HUES6 (cell line): ENCODE results near the gene POLR3H.

ENCODE experiments used
- H3K27ac ChIP-seq: 2 replicates; pipeline ENCODE4 v1.7.0; 2013; ENCODE audit warnings: low read depth, mild to moderate bottlenecking, low read length, inconsistent platforms
- H3K27me3 ChIP-seq: 2 replicates; pipeline ENCODE4 v1.6.1; 2013; ENCODE audit warnings: low read length; ENCODE audit not compliant: control insufficient read depth, insufficient read depth
- H3K36me3 ChIP-seq: 2 replicates; pipeline ENCODE4 v1.6.1; 2013; ENCODE audit warnings: low read length; ENCODE audit not compliant: control insufficient read depth, insufficient read depth
- H3K4me1 ChIP-seq: 2 replicates; pipeline ENCODE4 v1.6.1; 2013; ENCODE audit warnings: low read length; ENCODE audit not compliant: control insufficient read depth, insufficient read depth
- H3K4me3 ChIP-seq: 2 replicates; pipeline ENCODE4 v1.5.1; 2013; ENCODE audit warnings: low read depth, low read length
- H3K9ac ChIP-seq: one replicate; pipeline ENCODE4 v1.6.1; 2013; ENCODE audit warnings: mild to moderate bottlenecking, low read length
- H3K9me3 ChIP-seq: 2 replicates; pipeline ENCODE4 v1.6.1; 2013; ENCODE audit warnings: low read depth, low read length; ENCODE audit not compliant: control insufficient read depth, insufficient read depth

Gene POLR3H

GRCh38 chr22:41526226-41526829 is 17.9 kb downstream of the POLR3H start:
- no peak overlapping the region for H3K9ac ChIP-seq
- H3K9me3 ChIP-seq, result no peaks in the 10 kb centered on the region
- H3K27me3 ChIP-seq, result no peaks in the 10 kb centered on the region
- H3K27ac ChIP-seq, result no peak overlapping the region
- peaks cover 81% of the 10 kb centered on the region for H3K36me3 ChIP-seq
- H3K4me3 ChIP-seq, result no peak overlapping the region
- H3K4me1 ChIP-seq, result no peaks in the 10 kb centered on the region

- no peak overlapping the region for H3K27ac ChIP-seq
- no peak overlapping the region for H3K4me3 ChIP-seq
- no peak overlapping the region for H3K9ac ChIP-seq
- H3K9me3 ChIP-seq, result no peaks in the 10 kb centered on the region
- H3K4me1 ChIP-seq, result no peaks in the 10 kb centered on the region
- no peaks in the 10 kb centered on the region for H3K27me3 ChIP-seq
- H3K36me3 ChIP-seq, result peaks cover 75% of the 10 kb centered on the region
Measured at GRCh38 chr22:41525450-41526225, 18.6 kb downstream of the POLR3H start.

GRCh38 chr22:41524809-41525449 is 19.3 kb downstream of the POLR3H start:
- Histone ChIP-seq H3K9me3 (no peaks in the 10 kb centered on the region), H3K4me3 (no peak overlapping the region), H3K4me1 (no peaks in the 10 kb centered on the region), H3K27ac (no peak overlapping the region), H3K36me3 (peaks cover 67% of the 10 kb centered on the region), H3K9ac (no peak overlapping the region), H3K27me3 (no peaks in the 10 kb centered on the region)

- Histone ChIP-seq H3K4me3 (no peak overlapping the region), H3K27me3 (no peaks in the 10 kb centered on the region), H3K36me3 (peaks cover 63% of the 10 kb centered on the region), H3K9me3 (no peaks in the 10 kb centered on the region), H3K4me1 (no peaks in the 10 kb centered on the region), H3K9ac (no peak overlapping the region), H3K27ac (no peak overlapping the region)
Measured at GRCh38 chr22:41524251-41524661, 20.0 kb downstream of the POLR3H start.

GRCh38 chr22:41523464-41524221 is 20.6 kb downstream of the POLR3H start:
- Histone ChIP-seq H3K9me3 (no peaks in the 10 kb centered on the region), H3K4me3 (no peak overlapping the region), H3K27ac (no peak overlapping the region), H3K9ac (no peak overlapping the region), H3K36me3 (peaks cover 63% of the 10 kb centered on the region), H3K4me1 (no peaks in the 10 kb centered on the region), H3K27me3 (no peaks in the 10 kb centered on the region)

- Histone ChIP-seq H3K27ac (no peak overlapping the region), H3K36me3 (peaks cover 62% of the 10 kb centered on the region), H3K9ac (no peak overlapping the region), H3K4me3 (no peak overlapping the region), H3K4me1 (no peaks in the 10 kb centered on the region), H3K9me3 (no peaks in the 10 kb centered on the region), H3K27me3 (no peaks in the 10 kb centered on the region)
Measured at GRCh38 chr22:41522813-41523212, 21.5 kb downstream of the POLR3H start.

- H3K4me3 ChIP-seq, result no peak overlapping the region
- H3K36me3 ChIP-seq, result peaks cover 51% of the 10 kb centered on the region
- H3K27ac ChIP-seq, result no peak overlapping the region
- no peaks in the 10 kb centered on the region for H3K27me3 ChIP-seq
- no peaks in the 10 kb centered on the region for H3K9me3 ChIP-seq
- H3K9ac ChIP-seq, result no peak overlapping the region
- H3K4me1 ChIP-seq, result no peaks in the 10 kb centered on the region
Measured at GRCh38 chr22:41521126-41521525, 23.1 kb downstream of the POLR3H start.

GRCh38 chr22:41518048-41518347 is 26.3 kb downstream of the POLR3H start:
- peaks cover 53% of the 10 kb centered on the region for H3K36me3 ChIP-seq
- H3K9ac ChIP-seq, result no peak overlapping the region
- H3K4me1 ChIP-seq, result peaks cover 6% of the 10 kb centered on the region
- no peak overlapping the region for H3K27ac ChIP-seq
- H3K27me3 ChIP-seq, result no peaks in the 10 kb centered on the region
- no peak overlapping the region for H3K4me3 ChIP-seq
- H3K9me3 ChIP-seq, result no peaks in the 10 kb centered on the region

GRCh38 chr22:41517172-41518047 is 26.9 kb downstream of the POLR3H start:
- no peak overlapping the region for H3K4me3 ChIP-seq
- no peaks in the 10 kb centered on the region for H3K27me3 ChIP-seq
- no peak overlapping the region for H3K9ac ChIP-seq
- H3K36me3 ChIP-seq, result peaks cover 51% of the 10 kb centered on the region
- no peaks in the 10 kb centered on the region for H3K9me3 ChIP-seq
- peaks cover 12% of the 10 kb centered on the region for H3K4me1 ChIP-seq
- no peak overlapping the region for H3K27ac ChIP-seq

- peaks cover 17% of the 10 kb centered on the region for H3K4me1 ChIP-seq
- no peak overlapping the region for H3K4me3 ChIP-seq
- no peaks in the 10 kb centered on the region for H3K9me3 ChIP-seq
- H3K36me3 ChIP-seq, result peaks cover 54% of the 10 kb centered on the region
- no peaks in the 10 kb centered on the region for H3K27me3 ChIP-seq
- no peak overlapping the region for H3K9ac ChIP-seq
- no peak overlapping the region for H3K27ac ChIP-seq
Measured at GRCh38 chr22:41516462-41516861, 27.8 kb downstream of the POLR3H start.
